GM23248 (cell line): Measurements from ENCODE around the gene ADGRD2. TPM values are rescaled to one million over a fixed set of nuclear protein-coding genes. Genes with fewer than 3 reads are reported as not detected.

Source experiments
- DNase-seq: peaks from one replicate; pipeline ENCODE4 v3.0.0-alpha.2; 2015
- H2AFZ ChIP-seq: fragments of 200-600 bp; sonication (generic); 2 replicates; pipeline ENCODE4 v1.6.1; 2016; ENCODE audit warnings: antibody characterized with exemption
- H3F3A ChIP-seq: fragments of 200-600 bp; sonication (generic); 2 replicates; pipeline ENCODE4 v1.6.1; 2016; ENCODE audit warnings: mild to moderate bottlenecking, antibody characterized with exemption, mixed run types; ENCODE audit not compliant: insufficient read depth
- H3K27ac ChIP-seq: fragments of 200-600 bp; sonication (generic); 2 replicates; pipeline ENCODE4 v1.5.1; 2016; ENCODE audit warnings: mild to moderate bottlenecking
- H3K27me3 ChIP-seq: fragments of 200-600 bp; sonication (generic); replicated peaks from 2 replicates; pipeline ENCODE4 v1.6.1; 2016; ENCODE audit warnings: mild to moderate bottlenecking; ENCODE audit not compliant: insufficient read depth
- H3K36me3 ChIP-seq: fragments of 200-600 bp; sonication (generic); 2 replicates; pipeline ENCODE4 v1.6.1; 2016; ENCODE audit warnings: low read depth, mild to moderate bottlenecking
- H3K4me1 ChIP-seq: fragments of 200-600 bp; sonication (generic); 2 replicates; pipeline ENCODE4 v1.6.1; 2016; ENCODE audit warnings: mild to moderate bottlenecking; ENCODE audit not compliant: insufficient read depth
- H3K4me2 ChIP-seq: fragments of 200-600 bp; sonication (generic); one replicate; pipeline ENCODE4 v1.6.1; 2016; ENCODE audit warnings: mild to moderate bottlenecking; ENCODE audit not compliant: unreplicated experiment
- H3K4me3 ChIP-seq: fragments of 200-600 bp; sonication (generic); 2 replicates; pipeline ENCODE4 v1.5.1; 2016; ENCODE audit warnings: mild to moderate bottlenecking
- H3K79me2 ChIP-seq: fragments of 200-600 bp; sonication (generic); 2 replicates; pipeline ENCODE4 v1.6.1; 2016; ENCODE audit warnings: mild to moderate bottlenecking; ENCODE audit not compliant: insufficient read depth
- H3K9ac ChIP-seq: fragments of 200-600 bp; sonication (generic); 2 replicates; pipeline ENCODE4 v1.6.1; 2016; ENCODE audit warnings: mild to moderate bottlenecking
- H3K9me2 ChIP-seq: fragments of 200-600 bp; sonication (generic); 2 replicates; pipeline ENCODE4 v1.6.1; 2016; ENCODE audit warnings: mixed run types, mild to moderate bottlenecking, moderate library complexity; ENCODE audit not compliant: insufficient read depth
- H3K9me3 ChIP-seq: fragments of 200-600 bp; sonication (generic); one replicate; pipeline ENCODE4 v1.6.1; 2017; ENCODE audit warnings: low read depth
- H4K20me1 ChIP-seq: fragments of 200-600 bp; sonication (generic); 2 replicates; pipeline ENCODE4 v1.6.0; 2016; ENCODE audit not compliant: insufficient read depth
- EZH2 ChIP-seq: fragments of 200-600 bp; sonication (generic); IDR thresholded peaks from 2 replicates; pipeline ENCODE4 v1.6.1; 2018; ENCODE audit warnings: antibody characterized with exemption, mild to moderate bottlenecking; ENCODE audit not compliant: insufficient read depth, poor library complexity, severe bottlenecking
- EZH2phosphoT487 ChIP-seq: fragments of 200-600 bp; sonication (generic); IDR thresholded peaks from 2 replicates; pipeline ENCODE4 v1.6.1; 2018; ENCODE audit warnings: antibody characterized with exemption, moderate library complexity, mild to moderate bottlenecking, low read depth; ENCODE audit not compliant: insufficient read depth
- WGBS, 2 experiments: methylation state at CpG; one replicate each; pipeline ENCODE4 v1.1.6; 2015 to 2017; ENCODE audit warnings: low lambda C conversion rate in 2 of 2, low coverage in 1 of 2; ENCODE audit errors: missing lambda C conversion rate in 2 of 2; 5-methylcytosine and 5-hydroxymethylcytosine counted together
- in situ Hi-C: fragments of 300-500 bp; cut with MboI; formaldehyde crosslinking; loops from 2 replicates; pipeline ENCODE4 v1.15.0; 2020
- polyA plus RNA-seq: library from polyadenylated mRNA; unstranded; fragments of >200 nt; fragmentation: Nextera tagmentation; extraction: Ambion mirVana; gene quantifications from 2 replicates; pipeline ENCODE4 v1.2.1, GENCODE V29; 2016
- total RNA-seq: library from RNA; depleted of rRNA; stranded (reverse); fragments of >200 nt; shearing (Covaris generic); gene quantifications from 2 replicates; pipeline ENCODE4 v1.2.3, GENCODE V29; 2014

ADGRD2 gene
- total and polyA plus RNA-seq, 2 experiments from 2014 or later: not detected

- no peak overlapping the region for H3K27ac ChIP-seq
- no peaks in the 10 kb centered on the region for H3K79me2 ChIP-seq
- no peak overlapping the region for H2AFZ ChIP-seq
- no peak overlapping the region for H3K9ac ChIP-seq
- no peak overlapping the region for H3K4me3 ChIP-seq
- TF ChIP-seq EZH2: no peak
- TF ChIP-seq EZH2phosphoT487: no peak
- no peaks in the 10 kb centered on the region for H3F3A ChIP-seq
- H3K9me3 ChIP-seq: no peaks in the 10 kb centered on the region
- in situ Hi-C loops: no loop called here
- H3K4me1 ChIP-seq: no peaks in the 10 kb centered on the region
- peak; percentile 23 for DNase-seq
- H3K9me2 ChIP-seq: no peaks in the 10 kb centered on the region
- 47 to 49% methylated on average over 11 to 12 of the region's 12 CpGs for WGBS, 2 experiments
- H3K36me3 ChIP-seq: no peaks in the 10 kb centered on the region
- H3K27me3 ChIP-seq: peaks cover 49% of the 10 kb centered on the region
- no peak overlapping the region for H3K4me2 ChIP-seq
- H4K20me1 ChIP-seq: no peaks in the 10 kb centered on the region
These were observed 50.8 kb downstream of the ADGRD2 start for GRCh38 chr9:124500796-124501611.

- DNase-seq: no peak
- Histone ChIP-seq H2AFZ (no peak overlapping the region), H3F3A (no peaks in the 10 kb centered on the region), H3K4me2 (no peak overlapping the region), H3K4me1 (no peaks in the 10 kb centered on the region), H3K36me3 (no peaks in the 10 kb centered on the region), H3K4me3 (no peak overlapping the region), H4K20me1 (no peaks in the 10 kb centered on the region), H3K27me3 (peaks cover 50% of the 10 kb centered on the region), H3K79me2 (no peaks in the 10 kb centered on the region), H3K9me3 (no peaks in the 10 kb centered on the region), H3K9ac (no peak overlapping the region), H3K9me2 (no peaks in the 10 kb centered on the region), H3K27ac (no peak overlapping the region)
- 54 to 66% methylated on average over 5 to 11 of the region's 11 CpGs for WGBS, 2 experiments
- in situ Hi-C loops: no loop called here
- no peak for TF ChIP-seq EZH2
- TF ChIP-seq EZH2phosphoT487: no peak
These were observed 51.6 kb downstream of the ADGRD2 start for GRCh38 chr9:124501771-124502320.

- Histone ChIP-seq H2AFZ (no peak overlapping the region), H3K4me3 (no peak overlapping the region), H3K9ac (no peak overlapping the region), H3K9me3 (no peaks in the 10 kb centered on the region), H3F3A (no peaks in the 10 kb centered on the region), H3K27me3 (peaks cover 50% of the 10 kb centered on the region), H3K4me1 (no peaks in the 10 kb centered on the region), H3K4me2 (no peak overlapping the region), H4K20me1 (no peaks in the 10 kb centered on the region), H3K79me2 (no peaks in the 10 kb centered on the region), H3K27ac (no peak overlapping the region), H3K36me3 (no peaks in the 10 kb centered on the region), H3K9me2 (no peaks in the 10 kb centered on the region)
- WGBS, 2 experiments: 16 to 19% methylated on average over 40 to 91 of the region's 96 CpGs
- in situ Hi-C loops: no loop called here
- TF ChIP-seq EZH2phosphoT487 (no peak), EZH2 (no peak)
- DNase-seq: peak; percentile 22
These were observed 52.8 kb downstream of the ADGRD2 start for GRCh38 chr9:124502711-124503702.

- peak overlapping the region; percentile 1; the same call in 1 of the 2 replicates for H2AFZ ChIP-seq
- H3K4me2 ChIP-seq: no peak overlapping the region
- no peaks in the 10 kb centered on the region for H3K9me2 ChIP-seq
- 2 to 4% methylated on average over 46 to 56 of the region's 76 CpGs for WGBS, 2 experiments
- no peaks in the 10 kb centered on the region for H3F3A ChIP-seq
- H3K9ac ChIP-seq: no peak overlapping the region
- no peak overlapping the region for H3K27ac ChIP-seq
- in situ Hi-C loops: no loop called here
- H3K36me3 ChIP-seq: no peaks in the 10 kb centered on the region
- DNase-seq: peak; percentile 32
- TF ChIP-seq EZH2phosphoT487 (peak; percentile 92; the same call in 1 of the 2 replicates), EZH2 (peak; percentile 100)
- peaks cover 50% of the 10 kb centered on the region for H3K27me3 ChIP-seq
- no peaks in the 10 kb centered on the region for H3K9me3 ChIP-seq
- no peaks in the 10 kb centered on the region for H3K79me2 ChIP-seq
- H4K20me1 ChIP-seq: no peaks in the 10 kb centered on the region
- no peaks in the 10 kb centered on the region for H3K4me1 ChIP-seq
- no peak overlapping the region for H3K4me3 ChIP-seq
These were observed 53.7 kb downstream of the ADGRD2 start for GRCh38 chr9:124503713-124504529.
